NOMO-1 treated with DMSO at 0.1 percent for 48 hours (cell line): ENCODE data around the gene FGF2.
"Not testable (repeated sequence)": the region's sequence is repeated elsewhere in the genome, so short reads cannot be mapped to it uniquely, and the experiment has no call there.

Experiments used
- DNase-seq: peaks from one replicate; lab custom pipeline; 2025; ENCODE audit not compliant: unreplicated experiment; lab: John Stamatoyannopoulos, UW

The FGF2 gene

GRCh38 chr4:122826553-122827257, at the start of gene FGF2:
Gene FGF2, plus strand, starts transcription at chr4:122826831. Its CDS starts 344 bp downstream, at chr4:122827175.
- DNase-seq = no peak

- DNase-seq = no peak
Observed at GRCh38 chr4:122776916-122777315, 49.7 kb upstream of the FGF2 start.

GRCh38 chr4:122777846-122778673, 48.6 kb upstream of the FGF2 start:
- no peak for DNase-seq

- DNase-seq = no peak
Observed at GRCh38 chr4:122781486-122781885, 45.1 kb upstream of the FGF2 start.

- no peak for DNase-seq
Observed at GRCh38 chr4:122783301-122784215, 43.1 kb upstream of the FGF2 start.

GRCh38 chr4:122784261-122784660, 42.4 kb upstream of the FGF2 start:
- DNase-seq = no peak

- DNase-seq = no peak
Observed at GRCh38 chr4:122785099-122785498, 41.5 kb upstream of the FGF2 start.

- not testable (repeated sequence) for DNase-seq
Observed at GRCh38 chr4:122786296-122786695, 40.3 kb upstream of the FGF2 start.

- not testable (repeated sequence) for DNase-seq
Observed at GRCh38 chr4:122786920-122787319, 39.7 kb upstream of the FGF2 start.

- no peak for DNase-seq
Observed at GRCh38 chr4:122787940-122788339, 38.7 kb upstream of the FGF2 start.

- no peak for DNase-seq
Observed at GRCh38 chr4:122788935-122789334, 37.7 kb upstream of the FGF2 start.

GRCh38 chr4:122793811-122794210, 32.8 kb upstream of the FGF2 start:
- DNase-seq = no peak

- DNase-seq = no peak
Observed at GRCh38 chr4:122796801-122797404, 29.7 kb upstream of the FGF2 start.

GRCh38 chr4:122797405-122798094, 29.1 kb upstream of the FGF2 start:
- no peak for DNase-seq

- peak; percentile 76 for DNase-seq
Observed at GRCh38 chr4:122798101-122798500, 28.5 kb upstream of the FGF2 start.

GRCh38 chr4:122798917-122799316, 27.7 kb upstream of the FGF2 start:
- no peak for DNase-seq

- DNase-seq = no peak
Observed at GRCh38 chr4:122803788-122804208, 22.8 kb upstream of the FGF2 start.

GRCh38 chr4:122806981-122807679, 19.5 kb upstream of the FGF2 start:
- peak; percentile 59 for DNase-seq

- DNase-seq = no peak
Observed at GRCh38 chr4:122810669-122811068, 16.0 kb upstream of the FGF2 start.

- DNase-seq = not testable (repeated sequence)
Observed at GRCh38 chr4:122811781-122812180, 14.8 kb upstream of the FGF2 start.
